Mesenchymal stem cell (in vitro differentiated cells and primary cell): ENCODE measurements around the gene FAM90A26.
"Not testable (repeated sequence)": the region's sequence is repeated elsewhere in the genome, so short reads cannot be mapped to it uniquely, and the experiment has no call there.

Source experiments
- DNase-seq: peaks from one replicate; pipeline ENCODE4 v3.0.0-alpha.2; 2013
- H2AFZ ChIP-seq: one replicate; pipeline ENCODE4 v1.6.1; 2013; ENCODE audit warnings: low read depth, mild to moderate bottlenecking, control low read depth, inconsistent platforms, low read length, moderate library complexity
- H2AK5ac ChIP-seq: 2 replicates; pipeline ENCODE4 v1.6.1; 2013; ENCODE audit warnings: low read length, moderate library complexity, mild to moderate bottlenecking, inconsistent platforms; ENCODE audit not compliant: severe bottlenecking
- H2BK120ac ChIP-seq: one replicate; pipeline ENCODE4 v1.6.1; 2013; ENCODE audit warnings: low read depth, mild to moderate bottlenecking, inconsistent platforms, low read length, moderate library complexity
- H2BK12ac ChIP-seq, 2 experiments: one replicate each; pipeline ENCODE4 v1.6.1; 2013; ENCODE audit warnings: inconsistent platforms in 2 of 2, low read length in 2 of 2, mild to moderate bottlenecking in 2 of 2, moderate library complexity in 2 of 2, control low read depth in 1 of 2
- H2BK15ac ChIP-seq: one replicate; pipeline ENCODE4 v1.6.1; 2013; ENCODE audit warnings: mild to moderate bottlenecking, low read depth, inconsistent platforms; ENCODE audit not compliant: poor library complexity, severe bottlenecking
- H2BK5ac ChIP-seq: 2 replicates; pipeline ENCODE4 v1.6.1; 2013; ENCODE audit warnings: low read depth, mild to moderate bottlenecking, low read length, control low read depth, inconsistent platforms; ENCODE audit not compliant: poor library complexity, severe bottlenecking
- H3K14ac ChIP-seq, 2 experiments: one replicate each; pipeline ENCODE4 v1.6.1; 2013; ENCODE audit warnings: inconsistent platforms in 2 of 2, low read length in 2 of 2, control low read depth in 1 of 2, mild to moderate bottlenecking in 1 of 2, moderate library complexity in 1 of 2
- H3K18ac ChIP-seq, 2 experiments: one replicate each; pipeline ENCODE4 v1.6.1; 2013; ENCODE audit warnings: inconsistent platforms in 2 of 2, low read length in 2 of 2, control low read depth in 1 of 2, low read depth in 1 of 2, mild to moderate bottlenecking in 1 of 2
- H3K23ac ChIP-seq, 2 experiments: one replicate each; pipeline ENCODE4 v1.6.1; 2013; ENCODE audit warnings: inconsistent platforms in 2 of 2, low read length in 2 of 2, mild to moderate bottlenecking in 2 of 2, moderate library complexity in 2 of 2, control low read depth in 1 of 2
- H3K27ac ChIP-seq: 2 replicates; pipeline ENCODE4 v1.5.1; 2013; ENCODE audit warnings: mild to moderate bottlenecking, moderate library complexity, low read length, control low read depth, inconsistent platforms; ENCODE audit not compliant: poor library complexity, severe bottlenecking
- H3K27me3 ChIP-seq, 2 experiments: 2 replicates each; pipeline versions ENCODE4 v1.6.1 to v1.7.0; 2013; ENCODE audit warnings: low read length in 2 of 2, mild to moderate bottlenecking in 2 of 2, moderate library complexity in 2 of 2, control low read depth in 1 of 2, inconsistent platforms in 1 of 2; ENCODE audit not compliant: control insufficient read depth in 1 of 2, insufficient read depth in 1 of 2
- H3K36me3 ChIP-seq, 2 experiments: 2 replicates each; pipeline versions ENCODE4 v1.6.1 to v1.7.0; 2013; ENCODE audit warnings: low read length in 2 of 2, control low read depth in 1 of 2, inconsistent platforms in 1 of 2, low read depth in 1 of 2, mild to moderate bottlenecking in 1 of 2; ENCODE audit not compliant: insufficient read depth in 2 of 2, control insufficient read depth in 1 of 2
- H3K4ac ChIP-seq, 2 experiments: one replicate each; pipeline ENCODE4 v1.6.1; 2013; ENCODE audit warnings: inconsistent platforms in 2 of 2, low read length in 2 of 2, mild to moderate bottlenecking in 2 of 2, moderate library complexity in 2 of 2, control low read depth in 1 of 2, low read depth in 1 of 2
- H3K4me1 ChIP-seq: 2 replicates; pipeline ENCODE4 v1.6.1; 2013; ENCODE audit warnings: low read depth, low read length, control low read depth; ENCODE audit not compliant: control insufficient read depth, insufficient read depth
- H3K4me2 ChIP-seq: 2 replicates; pipeline ENCODE4 v1.6.1; 2013; ENCODE audit warnings: low read length, mild to moderate bottlenecking, inconsistent platforms; ENCODE audit not compliant: poor library complexity, severe bottlenecking
- H3K4me3 ChIP-seq, 2 experiments: 2 replicates each; pipeline versions ENCODE4 v1.5.1 to v1.7.0; 2013; ENCODE audit warnings: low read length in 2 of 2, mild to moderate bottlenecking in 2 of 2, control low read depth in 1 of 2, low read depth in 1 of 2; ENCODE audit not compliant: insufficient read depth in 1 of 2
- H3K79me1 ChIP-seq: replicated peaks from 2 replicates; pipeline ENCODE4 v1.6.1; 2013; ENCODE audit warnings: mild to moderate bottlenecking, control low read depth, low read length, inconsistent platforms; ENCODE audit not compliant: poor library complexity, severe bottlenecking
- H3K9ac ChIP-seq: 2 replicates; pipeline ENCODE4 v1.7.0; 2013; ENCODE audit warnings: mild to moderate bottlenecking, low read length, moderate library complexity
- H3K9me3 ChIP-seq: 2 replicates; pipeline ENCODE4 v1.7.0; 2013; ENCODE audit warnings: mild to moderate bottlenecking, low read length; ENCODE audit not compliant: control insufficient read depth
- H4K8ac ChIP-seq: one replicate; pipeline ENCODE4 v1.6.1; 2013; ENCODE audit warnings: inconsistent platforms, mild to moderate bottlenecking, low read length, moderate library complexity
- H4K91ac ChIP-seq: one replicate; pipeline ENCODE4 v1.6.1; 2013; ENCODE audit warnings: mild to moderate bottlenecking, low read length, inconsistent platforms
- WGBS: methylation state at CpG from one replicate; pipeline ENCODE4 v1.1.7; 2013; ENCODE audit warnings: mixed read lengths; 5-methylcytosine and 5-hydroxymethylcytosine counted together

Gene FAM90A26

GRCh38 chr4:9215105-9215504 lies 44.9 kb downstream of the FAM90A26 start, which contains the start of gene USP17L11:
Gene USP17L11, plus strand, starts transcription at chr4:9215405. Its CDS starts 0 bp downstream, at chr4:9215405.
- H3K18ac ChIP-seq, H2BK15ac ChIP-seq, H2BK12ac ChIP-seq, H3K79me1 ChIP-seq, DNase-seq, H2AK5ac ChIP-seq, H2AFZ ChIP-seq, H3K36me3 ChIP-seq, H3K4me3 ChIP-seq, H4K8ac ChIP-seq, H3K27me3 ChIP-seq, H2BK120ac ChIP-seq, H3K4me2 ChIP-seq, H3K14ac ChIP-seq, H4K91ac ChIP-seq, H3K9me3 ChIP-seq, H3K9ac ChIP-seq, H3K4ac ChIP-seq, H3K27ac ChIP-seq, H3K4me1 ChIP-seq, H2BK5ac ChIP-seq, H3K23ac ChIP-seq: not testable (repeated sequence)
- no CpG with 5 or more reads among the region's 14 CpGs for WGBS

- not testable (repeated sequence) for H2AFZ ChIP-seq, H3K27me3 ChIP-seq, H3K18ac ChIP-seq, H3K4me1 ChIP-seq, H2BK15ac ChIP-seq, H3K79me1 ChIP-seq, H3K23ac ChIP-seq, H4K91ac ChIP-seq, H3K4me3 ChIP-seq, H3K14ac ChIP-seq, H3K4me2 ChIP-seq, H3K36me3 ChIP-seq, H2AK5ac ChIP-seq, H2BK12ac ChIP-seq, H2BK5ac ChIP-seq, H3K4ac ChIP-seq, DNase-seq, H2BK120ac ChIP-seq, H4K8ac ChIP-seq, H3K9ac ChIP-seq, H3K9me3 ChIP-seq, H3K27ac ChIP-seq
- no CpG with 5 or more reads among the region's 13 CpGs for whole genome bisulfite sequencing
Measured at GRCh38 chr4:9219852-9220251, 49.6 kb downstream of the FAM90A26 start, which contains the start of gene USP17L12. Gene USP17L12, plus strand, starts transcription at chr4:9220152. Its CDS starts 0 bp downstream, at chr4:9220152.

- H2AK5ac ChIP-seq, H3K4me1 ChIP-seq, H3K9me3 ChIP-seq, H2BK12ac ChIP-seq, H3K27me3 ChIP-seq, H3K4ac ChIP-seq, H3K4me3 ChIP-seq, H2BK120ac ChIP-seq, DNase-seq, H4K91ac ChIP-seq, H3K27ac ChIP-seq, H3K23ac ChIP-seq, H3K79me1 ChIP-seq, H2BK5ac ChIP-seq, H4K8ac ChIP-seq, H3K18ac ChIP-seq, H3K4me2 ChIP-seq, H3K9ac ChIP-seq, H2BK15ac ChIP-seq, H3K14ac ChIP-seq, H3K36me3 ChIP-seq, H2AFZ ChIP-seq: not testable (repeated sequence)
- WGBS, result no CpG with 5 or more reads among the region's 14 CpGs
Measured at GRCh38 chr4:9224596-9224995, 54.4 kb downstream of the FAM90A26 start, which contains the start of gene USP17L13. Gene USP17L13, plus strand, starts transcription at chr4:9224896. Its CDS starts 0 bp downstream, at chr4:9224896.
